Umbilical cord (tissue), 2 donors: Measurements from ENCODE around the gene CD300H. TPM values are rescaled to one million over a fixed set of nuclear protein-coding genes. Genes with fewer than 3 reads are reported as not detected.
A peak's percentile ranks its signal among the peaks of the same experiment; 100 is the strongest.
"Not testable (repeated sequence)": the region's sequence is repeated elsewhere in the genome, so short reads cannot be mapped to it uniquely, and the experiment has no call there.

Experiments used
- DNase-seq: peaks from one replicate; pipeline ENCODE4 v3.0.0-alpha.2; 2015; ENCODE audit warnings: low spot score
- total RNA-seq: library from RNA; depleted of rRNA; stranded (reverse); fragments of >200 nt; gene quantifications from one replicate; pipeline ENCODE4 v1.2.3, GENCODE V29; 2014; ENCODE audit warnings: low replicate concordance; ENCODE audit not compliant: insufficient read depth

Gene CD300H
- total RNA-seq, 1 donor from 2014 or later: not detected

- DNase-seq: no peak
Observed at GRCh38 chr17:74584292-74585060, 17.2 kb upstream of the CD300H start.

GRCh38 chr17:74582633-74583032 lies 15.3 kb upstream of the CD300H start:
- peak; percentile 67 for DNase-seq

- no peak for DNase-seq
Observed at GRCh38 chr17:74579900-74580299, 12.6 kb upstream of the CD300H start.

GRCh38 chr17:74578979-74579378 lies 11.7 kb upstream of the CD300H start:
- no peak for DNase-seq

GRCh38 chr17:74574489-74575142 lies 7.3 kb upstream of the CD300H start:
- DNase-seq: no peak

- DNase-seq: not testable (repeated sequence)
Observed at GRCh38 chr17:74573635-74574034, 6.3 kb upstream of the CD300H start.

GRCh38 chr17:74573169-74573568 lies 5.9 kb upstream of the CD300H start:
- DNase-seq: no peak

GRCh38 chr17:74571621-74572270 lies 4.4 kb upstream of the CD300H start:
- no peak for DNase-seq

- DNase-seq: peak; percentile 99
Observed at GRCh38 chr17:74569020-74570003, 2.0 kb upstream of the CD300H start.

GRCh38 chr17:74568106-74568873 lies 981 bp upstream of the CD300H start:
- peak; percentile 85 for DNase-seq

GRCh38 chr17:74566132-74566753 lies 1.1 kb downstream of the CD300H start:
- DNase-seq: peak; percentile 66

GRCh38 chr17:74565126-74565525 lies 2.2 kb downstream of the CD300H start:
- no peak for DNase-seq

- DNase-seq: no peak
Observed at GRCh38 chr17:74563358-74563757, 4.0 kb downstream of the CD300H start.

GRCh38 chr17:74561586-74561985 lies 5.7 kb downstream of the CD300H start:
- no peak for DNase-seq

- no peak for DNase-seq
Observed at GRCh38 chr17:74558882-74559519, 8.3 kb downstream of the CD300H start.

- DNase-seq: not testable (repeated sequence)
Observed at GRCh38 chr17:74558402-74558801, 8.9 kb downstream of the CD300H start.

GRCh38 chr17:74555427-74555940 lies 11.8 kb downstream of the CD300H start:
- no peak for DNase-seq

- DNase-seq: no peak
Observed at GRCh38 chr17:74554909-74555308, 12.4 kb downstream of the CD300H start.

- no peak for DNase-seq
Observed at GRCh38 chr17:74552037-74552436, 15.3 kb downstream of the CD300H start.
